Suprapubic skin (tissue), 4 donors: ENCODE data around the gene TBC1D3B. TPM values are rescaled to one million over a fixed set of nuclear protein-coding genes. Genes with fewer than 3 reads are reported as not detected.
"Not testable (repeated sequence)": the region's sequence is repeated elsewhere in the genome, so short reads cannot be mapped to it uniquely, and the experiment has no call there.

Experiments
- DNase-seq, 2 donors: peaks; one replicate each; pipeline ENCODE4 v3.0.0-alpha.2; 2019; ENCODE audit warnings: low spot score in 2 of 2
- H3K27ac ChIP-seq: fragments of 200-600 bp; sonication (generic); one replicate; pipeline ENCODE4 v1.5.1; 2019
- H3K27me3 ChIP-seq: fragments of 200-600 bp; sonication (generic); one replicate; pipeline ENCODE4 v1.5.1; 2019
- H3K36me3 ChIP-seq: fragments of 200-600 bp; sonication (generic); one replicate; pipeline ENCODE4 v1.5.1; 2019
- H3K4me1 ChIP-seq: fragments of 200-600 bp; sonication (generic); one replicate; pipeline ENCODE4 v1.5.1; 2019
- H3K4me3 ChIP-seq: fragments of 200-600 bp; sonication (generic); one replicate; pipeline ENCODE4 v1.5.1; 2019; ENCODE audit warnings: mild to moderate bottlenecking
- H3K9me3 ChIP-seq: fragments of 200-600 bp; sonication (generic); one replicate; pipeline ENCODE4 v1.5.1; 2019
- CTCF ChIP-seq, 2 donors: fragments of 200-600 bp in 1 of 2; fragments of 450-650 bp in 1 of 2; sonication (generic) in 1 of 2; IDR thresholded peaks; one replicate each; pipeline ENCODE4 v1.5.1; 2016 to 2019; ENCODE audit warnings: antibody characterized with exemption in 2 of 2, mild to moderate bottlenecking in 1 of 2, moderate library complexity in 1 of 2
- EP300 ChIP-seq: sonication (generic); formaldehyde crosslinking; IDR thresholded peaks from one replicate; pipeline ENCODE4 v1.6.1; 2017; ENCODE audit warnings: antibody characterized with exemption
- POLR2A ChIP-seq, 2 donors: fragments of 450-650 bp; IDR thresholded peaks; one replicate each; pipeline ENCODE4 v1.6.1; 2017; ENCODE audit warnings: antibody characterized with exemption in 2 of 2, mild to moderate bottlenecking in 2 of 2, moderate library complexity in 2 of 2
- POLR2AphosphoS5 ChIP-seq, 3 donors: sonication (generic); formaldehyde crosslinking; IDR thresholded peaks; one replicate each; pipeline ENCODE4 v1.6.1; 2017; ENCODE audit warnings: antibody characterized with exemption in 3 of 3
- WGBS: methylation state at CpG from one replicate; pipeline ENCODE4 v1.1.5; 2018; 5-methylcytosine and 5-hydroxymethylcytosine counted together
- total RNA-seq, 4 donors: library from RNA; depleted of rRNA; stranded (reverse); fragments of >200 nt; gene quantifications; one replicate each; pipeline ENCODE4 v1.1.0, GENCODE V29; 2016

TBC1D3B gene
- total RNA-seq, 4 donors from 2014 or later: 6.1 to 28.3 (median 12.8) TPM

- 56% methylated on average over 4 of the region's 4 CpGs for WGBS
Measured at GRCh38 chr17:36197387-36197703, 20.9 kb upstream of the TBC1D3B start.

GRCh38 chr17:36196131-36196486 lies 19.7 kb upstream of the TBC1D3B start:
- Histone ChIP-seq H3K9me3 (no peaks in the 10 kb centered on the region), H3K4me3 (no peak overlapping the region), H3K27ac (no peak overlapping the region), H3K4me1 (peaks cover 4% of the 10 kb centered on the region), H3K36me3 (no peaks in the 10 kb centered on the region), H3K27me3 (peaks cover 20% of the 10 kb centered on the region)
- TF ChIP-seq CTCF (IDR thresholded peaks at IDR 0.05) (no peak), POLR2AphosphoS5 (IDR thresholded peaks at IDR 0.05) (no peak), POLR2A (IDR thresholded peaks at IDR 0.05) (no peak), EP300 (no peak)
- no peak for DNase-seq
- WGBS: 76% methylated on average over 3 of the region's 3 CpGs

More at GRCh38 chr17:36197387-36197703, 20.9 kb upstream of the TBC1D3B start:
- peaks cover 20% of the 10 kb centered on the region for H3K27me3 ChIP-seq
- DNase-seq: no peak
- H3K36me3 ChIP-seq: no peaks in the 10 kb centered on the region
- H3K4me1 ChIP-seq: peaks cover 4% of the 10 kb centered on the region
- no peak overlapping the region for H3K4me3 ChIP-seq
- no peak overlapping the region for H3K27ac ChIP-seq
- no peaks in the 10 kb centered on the region for H3K9me3 ChIP-seq
- no peak for TF ChIP-seq POLR2A (IDR thresholded peaks at IDR 0.05)
- no peak for TF ChIP-seq CTCF (IDR thresholded peaks at IDR 0.05)
- no peak for TF ChIP-seq POLR2AphosphoS5 (IDR thresholded peaks at IDR 0.05)
- no peak for TF ChIP-seq EP300

- DNase-seq: no peak
- TF ChIP-seq EP300 (no peak), POLR2AphosphoS5 (IDR thresholded peaks at IDR 0.05) (no peak)
- H3K4me1 ChIP-seq: peaks cover 4% of the 10 kb centered on the region
- WGBS: 81% methylated on average over 10 of the region's 10 CpGs
- peaks cover 20% of the 10 kb centered on the region for H3K27me3 ChIP-seq
- H3K36me3 ChIP-seq: no peaks in the 10 kb centered on the region
- no peak overlapping the region for H3K4me3 ChIP-seq
- H3K27ac ChIP-seq: no peak overlapping the region
- no peaks in the 10 kb centered on the region for H3K9me3 ChIP-seq
Measured at GRCh38 chr17:36195434-36196130, 19.1 kb upstream of the TBC1D3B start.

GRCh38 chr17:36194832-36195433 lies 18.5 kb upstream of the TBC1D3B start:
- not testable (repeated sequence) for H3K27ac ChIP-seq, H3K4me1 ChIP-seq, H3K36me3 ChIP-seq, DNase-seq, H3K4me3 ChIP-seq, H3K9me3 ChIP-seq
- WGBS: 84% methylated on average over 10 of the region's 10 CpGs
- H3K27me3 ChIP-seq: peaks cover 20% of the 10 kb centered on the region

GRCh38 chr17:36194147-36194831 lies 17.9 kb upstream of the TBC1D3B start:
- 84% methylated on average over 8 of the region's 8 CpGs for WGBS
- H3K27me3 ChIP-seq: peaks cover 20% of the 10 kb centered on the region
- not testable (repeated sequence) for H3K9me3 ChIP-seq, H3K36me3 ChIP-seq, H3K4me1 ChIP-seq, H3K27ac ChIP-seq, H3K4me3 ChIP-seq, DNase-seq

GRCh38 chr17:36193216-36193775 lies 16.9 kb upstream of the TBC1D3B start:
- Histone ChIP-seq H3K4me1 (peaks cover 4% of the 10 kb centered on the region), H3K4me3 (no peak overlapping the region), H3K36me3 (no peaks in the 10 kb centered on the region), H3K27me3 (peaks cover 20% of the 10 kb centered on the region), H3K27ac (no peak overlapping the region), H3K9me3 (no peaks in the 10 kb centered on the region)
- 55% methylated on average over 1 of the region's 1 CpG for WGBS
- no peak for DNase-seq
- TF ChIP-seq EP300 (no peak), CTCF (IDR thresholded peaks at IDR 0.05) (no peak), POLR2A (IDR thresholded peaks at IDR 0.05) (no peak), POLR2AphosphoS5 (IDR thresholded peaks at IDR 0.05) (no peak)

- DNase-seq, H3K4me3 ChIP-seq, H3K36me3 ChIP-seq, H3K27me3 ChIP-seq, H3K4me1 ChIP-seq, H3K27ac ChIP-seq, H3K9me3 ChIP-seq: not testable (repeated sequence)
- WGBS: 81% methylated on average over 9 of the region's 9 CpGs
Measured at GRCh38 chr17:36190549-36191330, 14.3 kb upstream of the TBC1D3B start.

GRCh38 chr17:36189993-36190392 lies 13.6 kb upstream of the TBC1D3B start:
- H3K9me3 ChIP-seq, H3K27me3 ChIP-seq, H3K36me3 ChIP-seq, H3K27ac ChIP-seq, H3K4me3 ChIP-seq, DNase-seq, H3K4me1 ChIP-seq: not testable (repeated sequence)
- 74% methylated on average over 5 of the region's 5 CpGs for WGBS
